ENCODE measurements around the gene TSEN54. TPM values are rescaled to one million over a fixed set of nuclear protein-coding genes. Genes with fewer than 3 reads are reported as not detected.

TSEN54 gene
- total RNA-seq, 2 donors from 2014 or later, result 29.7 to 50.7 TPM

DNA sequence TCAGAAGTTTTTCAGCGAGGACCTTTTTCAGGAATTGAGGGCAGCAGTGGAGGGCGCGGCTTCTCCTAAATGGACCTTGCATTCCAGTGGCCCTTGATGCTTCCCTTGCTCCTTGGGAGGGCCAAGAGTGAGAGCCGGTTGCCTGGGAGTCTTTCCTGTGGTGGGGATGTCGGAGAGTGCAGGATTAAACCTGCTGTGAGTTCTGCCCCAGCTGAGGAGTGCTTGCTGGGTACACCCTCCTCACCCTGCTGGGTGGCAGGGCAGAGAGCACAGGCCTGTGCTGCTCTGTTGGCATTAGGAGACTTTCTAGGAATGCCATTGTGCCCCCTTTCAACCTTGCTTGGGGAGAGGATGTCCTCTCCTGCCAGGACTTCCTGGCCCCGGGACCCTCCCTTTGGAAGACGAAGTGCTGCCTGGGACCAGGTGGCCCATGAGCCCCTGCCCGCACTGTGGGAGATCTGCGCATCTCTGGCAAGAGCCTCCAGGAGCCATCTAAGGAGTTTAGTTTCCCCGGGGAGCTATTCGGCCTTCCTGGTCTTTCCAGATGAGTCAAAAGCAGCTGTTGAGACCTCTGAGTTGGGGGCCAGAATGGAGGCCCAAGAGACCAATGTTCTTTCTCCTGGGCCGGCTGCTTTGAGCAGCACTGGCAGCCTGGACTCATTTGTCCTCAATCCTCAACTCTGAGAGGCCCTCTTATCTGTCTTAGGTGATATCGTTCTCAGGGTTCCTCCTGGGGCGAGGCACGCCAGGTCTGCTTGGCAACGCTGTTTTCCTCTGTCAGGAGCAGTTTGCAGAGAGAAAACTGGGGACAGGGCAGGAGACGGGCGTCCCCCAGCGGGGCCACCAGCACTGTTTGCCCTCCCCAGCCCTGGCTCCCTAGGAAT, 14.8 kb downstream of the TSEN54 start:
- Histone ChIP-seq H3K36me3 (peaks cover 3% of the 10 kb centered on the region), H3K4me3 (no peak overlapping the region), H3K9ac (ENCODE audit: low read depth in 2 of 2, low read length in 2 of 2) (peak overlapping the region; percentile 40 to 81), H3K27ac (peak overlapping the region; percentile 89), H3K9me3 (no peaks in the 10 kb centered on the region), H3K27me3 (no peaks in the 10 kb centered on the region), H3K4me1 (peaks cover 36% of the 10 kb centered on the region)
- TF ChIP-seq, protein P1, sequence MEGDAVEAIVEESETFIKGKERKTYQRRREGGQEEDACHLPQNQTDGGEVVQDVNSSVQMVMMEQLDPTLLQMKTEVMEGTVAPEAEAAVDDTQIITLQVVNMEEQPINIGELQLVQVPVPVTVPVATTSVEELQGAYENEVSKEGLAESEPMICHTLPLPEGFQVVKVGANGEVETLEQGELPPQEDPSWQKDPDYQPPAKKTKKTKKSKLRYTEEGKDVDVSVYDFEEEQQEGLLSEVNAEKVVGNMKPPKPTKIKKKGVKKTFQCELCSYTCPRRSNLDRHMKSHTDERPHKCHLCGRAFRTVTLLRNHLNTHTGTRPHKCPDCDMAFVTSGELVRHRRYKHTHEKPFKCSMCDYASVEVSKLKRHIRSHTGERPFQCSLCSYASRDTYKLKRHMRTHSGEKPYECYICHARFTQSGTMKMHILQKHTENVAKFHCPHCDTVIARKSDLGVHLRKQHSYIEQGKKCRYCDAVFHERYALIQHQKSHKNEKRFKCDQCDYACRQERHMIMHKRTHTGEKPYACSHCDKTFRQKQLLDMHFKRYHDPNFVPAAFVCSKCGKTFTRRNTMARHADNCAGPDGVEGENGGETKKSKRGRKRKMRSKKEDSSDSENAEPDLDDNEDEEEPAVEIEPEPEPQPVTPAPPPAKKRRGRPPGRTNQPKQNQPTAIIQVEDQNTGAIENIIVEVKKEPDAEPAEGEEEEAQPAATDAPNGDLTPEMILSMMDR (IDR thresholded peaks at IDR 0.05), result no peak
- intact Hi-C loops (cut with DNase I), result no loop called here
- DNase-seq, result no peak

DNA sequence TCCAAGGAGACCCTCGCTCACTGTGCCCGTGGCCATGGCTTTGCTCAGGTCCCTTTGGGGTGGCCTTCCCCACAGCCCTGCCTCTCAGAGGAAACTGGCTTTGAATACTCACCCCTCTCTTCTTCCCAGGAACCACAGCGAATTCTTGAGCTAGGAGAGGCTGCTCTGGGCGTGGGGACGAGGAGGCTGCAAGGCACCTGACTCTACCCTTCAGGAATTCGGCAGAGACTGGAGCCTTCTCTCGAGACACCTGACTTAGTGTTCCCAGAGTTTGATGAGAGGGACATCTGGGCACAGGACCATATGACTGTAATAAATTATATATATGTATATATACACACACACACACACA, 15.4 kb downstream of the TSEN54 start:
- no peaks in the 10 kb centered on the region for H3K27me3 ChIP-seq
- DNase-seq, result no peak
- intact Hi-C loops (cut with DNase I), result no loop called here
- H3K4me3 ChIP-seq, result no peak overlapping the region
- no peaks in the 10 kb centered on the region for H3K9me3 ChIP-seq
- peak overlapping the region; percentile 40 to 81 for H3K9ac ChIP-seq (ENCODE audit: low read depth in 2 of 2, low read length in 2 of 2)
- peak overlapping the region; percentile 89 for H3K27ac ChIP-seq
- TF ChIP-seq, protein P1 (IDR thresholded peaks at IDR 0.05), result no peak
- H3K4me1 ChIP-seq, result peaks cover 32% of the 10 kb centered on the region
- H3K36me3 ChIP-seq, result peaks cover 3% of the 10 kb centered on the region

DNA sequence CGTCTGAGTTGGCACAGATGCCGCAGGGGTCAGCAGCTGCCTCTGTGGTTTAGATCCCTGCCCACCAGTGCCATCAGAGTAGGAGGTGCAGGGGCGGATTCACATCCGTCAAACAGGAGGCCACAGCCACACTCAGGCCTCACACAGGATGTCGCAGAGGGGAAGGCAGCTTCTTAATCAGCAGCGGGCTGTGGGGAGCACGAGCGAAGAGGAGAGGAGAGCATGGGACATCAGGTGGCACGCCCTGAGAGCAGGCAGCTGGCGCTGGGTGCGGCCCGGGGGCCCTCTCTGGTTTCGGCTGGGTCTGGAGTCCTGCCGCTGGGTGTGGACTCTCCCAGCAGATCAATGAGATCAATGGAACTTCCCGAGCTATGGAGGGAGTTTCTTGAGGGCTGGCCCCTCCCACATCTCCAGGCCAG, 18.8 kb downstream of the TSEN54 start:
- no peak overlapping the region for H3K4me3 ChIP-seq
- TF ChIP-seq, protein P1 (IDR thresholded peaks at IDR 0.05), result no peak
- H3K36me3 ChIP-seq, result peaks cover 3% of the 10 kb centered on the region
- H3K4me1 ChIP-seq, result peaks cover 39% of the 10 kb centered on the region
- H3K9me3 ChIP-seq, result no peaks in the 10 kb centered on the region
- H3K27ac ChIP-seq, result peak overlapping the region; percentile 80
- DNase-seq, result peak; percentile 74
- peak overlapping the region; percentile 64 to 70 for H3K9ac ChIP-seq (ENCODE audit: low read depth in 2 of 2, low read length in 2 of 2)
- no peaks in the 10 kb centered on the region for H3K27me3 ChIP-seq
- intact Hi-C loops (cut with DNase I), result no loop called here

DNA sequence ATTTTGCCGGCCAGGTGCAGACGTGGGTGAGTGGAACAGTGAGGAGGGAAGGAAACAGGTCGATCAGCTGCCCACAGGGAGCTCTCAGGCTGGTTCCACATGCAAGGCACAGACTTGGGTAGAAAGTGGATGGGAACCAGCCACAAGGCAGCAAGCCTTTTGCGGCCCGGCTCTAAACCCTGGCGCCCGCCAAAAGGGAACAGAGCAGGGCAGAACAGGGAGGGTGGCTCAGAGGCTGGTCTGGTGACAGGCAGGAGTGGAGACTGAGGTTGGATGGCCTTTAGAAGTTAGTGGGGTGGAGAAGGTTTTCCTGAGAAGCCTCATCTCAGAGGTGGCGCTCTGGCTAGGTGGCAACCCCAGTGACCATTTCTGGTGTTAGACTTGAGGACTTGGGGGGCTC, 19.5 kb downstream of the TSEN54 start:
- Histone ChIP-seq H3K9me3 (no peaks in the 10 kb centered on the region), H3K27ac (peak overlapping the region; percentile 80), H3K36me3 (peaks cover 3% of the 10 kb centered on the region), H3K9ac (ENCODE audit: low read depth in 2 of 2, low read length in 2 of 2) (peak overlapping the region in 1 of 2 donors; percentile 60), H3K27me3 (no peaks in the 10 kb centered on the region), H3K4me1 (peaks cover 40% of the 10 kb centered on the region), H3K4me3 (no peak overlapping the region)
- intact Hi-C loops (cut with DNase I), result no loop called here
- TF ChIP-seq, protein P1 (IDR thresholded peaks at IDR 0.05), result no peak
- no peak for DNase-seq

DNA sequence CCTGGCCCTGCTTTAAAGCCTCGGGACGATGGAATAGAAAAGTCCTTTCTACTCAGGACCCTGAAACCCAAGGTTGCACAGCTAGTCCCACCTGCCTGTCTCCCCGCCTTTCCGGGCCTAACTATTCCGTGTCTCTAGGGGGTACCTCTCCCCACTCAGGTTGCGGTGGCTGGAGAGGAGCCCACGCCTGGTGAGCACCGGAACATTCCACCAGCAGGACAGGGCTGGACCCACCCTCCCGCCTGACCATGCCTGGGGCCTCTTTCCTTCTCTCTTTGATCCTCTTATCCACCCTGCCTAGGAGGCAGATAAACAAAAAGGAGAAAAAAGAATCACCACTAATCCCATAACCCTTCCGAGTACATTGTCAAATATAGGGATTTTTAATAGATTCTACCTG, 20.0 kb downstream of the TSEN54 start:
- intact Hi-C loops (cut with DNase I), result no loop called here
- Histone ChIP-seq H3K4me1 (peaks cover 35% of the 10 kb centered on the region), H3K27ac (no peak overlapping the region), H3K27me3 (no peaks in the 10 kb centered on the region), H3K9me3 (no peaks in the 10 kb centered on the region), H3K4me3 (no peak overlapping the region), H3K36me3 (peaks cover 3% of the 10 kb centered on the region), H3K9ac (ENCODE audit: low read depth in 2 of 2, low read length in 2 of 2) (peak overlapping the region in 1 of 2 donors; percentile 32)
- TF ChIP-seq, protein P1 (IDR thresholded peaks at IDR 0.05), result no peak
- no peak for DNase-seq
